ENCODE measurements around the gene C9orf50.

GRCh38 chr9:129595903-129596540 lies 24.9 kb downstream of the C9orf50 start:
- no peak for TF ChIP-seq CTCF (IDR thresholded peaks at IDR 0.05)
- TF ChIP-seq EZH2 (IDR thresholded peaks at IDR 0.05; ENCODE audit: borderline replicate concordance, insufficient read depth, low read depth, low read length, poor library complexity, severe bottlenecking): no peak

All from B cell (primary cell).